Body of pancreas (tissue), 4 donors: ENCODE results near the gene RALGAPA1. TPM values are rescaled to one million over a fixed set of nuclear protein-coding genes. Genes with fewer than 3 reads are reported as not detected.
"Not testable (repeated sequence)": the region's sequence is repeated elsewhere in the genome, so short reads cannot be mapped to it uniquely, and the experiment has no call there.

Source experiments
- ATAC-seq: fragments of 150-250 bp; one replicate; pipeline ENCODE4 v1.9.1; 2016
- DNase-seq, 4 donors: peaks; one replicate each; pipeline ENCODE4 v3.0.0-alpha.2; 2019
- H3K27ac ChIP-seq, 4 donors: fragments of 200-600 bp; sonication (generic); 1 replicate in 3 of 4; 2 replicates in 1 of 4; pipeline versions ENCODE4 v1.5.1 to v1.6.1; 2016 to 2019; ENCODE audit warnings: mild to moderate bottlenecking in 1 of 4, mixed read lengths in 1 of 4, moderate library complexity in 1 of 4
- H3K27me3 ChIP-seq, 2 donors: fragments of 200-600 bp; sonication (generic); one replicate each; pipeline ENCODE4 v1.6.0; 2016; ENCODE audit warnings: mild to moderate bottlenecking in 1 of 2
- H3K36me3 ChIP-seq, 2 donors: fragments of 200-600 bp; sonication (generic); replicated peaks in 1 of 2; 2 replicates each; pipeline ENCODE4 v1.5.1; 2016; ENCODE audit warnings: low read depth in 2 of 2; ENCODE audit not compliant: insufficient read depth in 1 of 2
- H3K4me1 ChIP-seq: fragments of 200-600 bp; sonication (generic); one replicate; pipeline ENCODE4 v1.6.0; 2016
- H3K4me3 ChIP-seq, 2 donors: fragments of 200-600 bp; sonication (generic); 1 replicate in 1 of 2; 2 replicates in 1 of 2; pipeline ENCODE4 v1.5.1; 2016 to 2019
- H3K9me3 ChIP-seq, 3 donors: fragments of 200-600 bp; sonication (generic); 1 replicate in 2 of 3; 2 replicates in 1 of 3; pipeline ENCODE4 v1.5.1; 2016
- POLR2A ChIP-seq, 3 donors: fragments of 450-650 bp; IDR thresholded peaks; one replicate each; pipeline ENCODE4 v1.6.1; 2016; ENCODE audit warnings: antibody characterized with exemption in 3 of 3, mild to moderate bottlenecking in 2 of 3
- WGBS, 2 donors: methylation state at CpG; one replicate each; pipeline ENCODE4 v1.1.5; 2017; 5-methylcytosine and 5-hydroxymethylcytosine counted together
- intact Hi-C: fragments of 100-400 bp; cut with DNase I; formaldehyde crosslinking; loops from one replicate; pipeline ENCODE4 v1.15.1; 2023
- total RNA-seq, 2 donors: library from RNA; depleted of rRNA; stranded (reverse); fragments of >200 nt; gene quantifications; one replicate each; pipeline ENCODE4 v1.1.0, GENCODE V29; 2016
- TF ChIP-seq, protein P1 (sequence below), 7 experiments: fragments of 450-650 bp in 4 of 7; fragments of 200-600 bp in 3 of 7; sonication (generic) in 3 of 7; IDR thresholded peaks; one replicate each; pipeline ENCODE4 v1.5.1; 2016 to 2019; ENCODE audit warnings: antibody characterized with exemption in 7 of 7

The RALGAPA1 gene
- total RNA-seq, 2 donors from 2014 or later, result 34.9 to 48.8 TPM

DNA sequence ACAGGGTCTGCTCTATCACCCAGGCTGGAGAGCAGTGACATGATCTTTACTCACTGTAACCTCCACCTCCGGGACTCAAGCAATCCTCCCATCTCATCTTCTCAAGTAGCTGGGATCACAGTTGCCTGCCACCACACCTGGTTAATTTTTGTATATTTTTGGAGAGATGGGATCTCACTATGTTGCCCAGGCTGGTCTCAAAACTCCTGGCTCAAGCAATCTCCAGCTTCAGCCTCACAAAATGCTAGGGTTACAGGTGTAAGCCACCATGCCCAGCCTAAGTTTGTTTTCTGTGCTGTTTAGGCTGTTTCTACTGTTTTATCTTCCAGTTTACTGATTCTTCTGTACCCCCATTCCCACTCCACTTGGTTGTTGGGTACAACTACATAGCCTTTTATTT is 208.8 kb downstream of the RALGAPA1 start:
- intact Hi-C loops, result no loop called here
- no peaks in the 10 kb centered on the region for H3K4me1 ChIP-seq
- 100% methylated on average over 1 of the region's 1 CpG for WGBS, 2 donors
- H3K9me3 ChIP-seq, result no peaks in the 10 kb centered on the region
- no peak overlapping the region for H3K4me3 ChIP-seq
- DNase-seq, result no peak
- H3K27me3 ChIP-seq, result no peaks in the 10 kb centered on the region
- peaks cover 0 to 5% of the 10 kb centered on the region in 2 donors for H3K36me3 ChIP-seq
- TF ChIP-seq POLR2A (IDR thresholded peaks at IDR 0.05), result no peak
- TF ChIP-seq, protein P1, sequence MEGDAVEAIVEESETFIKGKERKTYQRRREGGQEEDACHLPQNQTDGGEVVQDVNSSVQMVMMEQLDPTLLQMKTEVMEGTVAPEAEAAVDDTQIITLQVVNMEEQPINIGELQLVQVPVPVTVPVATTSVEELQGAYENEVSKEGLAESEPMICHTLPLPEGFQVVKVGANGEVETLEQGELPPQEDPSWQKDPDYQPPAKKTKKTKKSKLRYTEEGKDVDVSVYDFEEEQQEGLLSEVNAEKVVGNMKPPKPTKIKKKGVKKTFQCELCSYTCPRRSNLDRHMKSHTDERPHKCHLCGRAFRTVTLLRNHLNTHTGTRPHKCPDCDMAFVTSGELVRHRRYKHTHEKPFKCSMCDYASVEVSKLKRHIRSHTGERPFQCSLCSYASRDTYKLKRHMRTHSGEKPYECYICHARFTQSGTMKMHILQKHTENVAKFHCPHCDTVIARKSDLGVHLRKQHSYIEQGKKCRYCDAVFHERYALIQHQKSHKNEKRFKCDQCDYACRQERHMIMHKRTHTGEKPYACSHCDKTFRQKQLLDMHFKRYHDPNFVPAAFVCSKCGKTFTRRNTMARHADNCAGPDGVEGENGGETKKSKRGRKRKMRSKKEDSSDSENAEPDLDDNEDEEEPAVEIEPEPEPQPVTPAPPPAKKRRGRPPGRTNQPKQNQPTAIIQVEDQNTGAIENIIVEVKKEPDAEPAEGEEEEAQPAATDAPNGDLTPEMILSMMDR (IDR thresholded peaks at IDR 0.05), result no peak
- ATAC-seq, result no peak
- no peak overlapping the region for H3K27ac ChIP-seq

DNA sequence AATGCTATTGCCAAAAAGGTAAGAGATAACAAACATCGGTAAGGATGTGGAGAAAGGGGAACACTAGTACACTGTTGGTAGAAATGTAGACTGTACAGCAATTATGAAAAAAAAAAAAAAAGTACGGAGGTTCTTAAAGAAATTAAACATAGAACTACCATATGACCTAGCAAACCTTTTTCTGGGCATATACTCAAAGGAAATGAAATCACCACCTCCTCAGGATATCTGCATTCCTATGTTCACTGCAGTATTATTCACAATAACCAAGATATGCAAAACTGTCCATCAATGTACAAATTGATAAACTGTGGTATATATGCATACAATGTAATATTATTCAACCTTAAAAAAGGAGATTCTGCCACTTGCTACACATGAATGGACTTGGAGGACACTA is 214.5 kb downstream of the RALGAPA1 start:
- H3K27ac ChIP-seq, result no peak overlapping the region
- intact Hi-C loops, result no loop called here
- no peak overlapping the region for H3K4me3 ChIP-seq
- H3K4me1 ChIP-seq, result no peaks in the 10 kb centered on the region
- ATAC-seq, result no peak
- no peaks in the 10 kb centered on the region for H3K9me3 ChIP-seq
- H3K36me3 ChIP-seq, result no peaks in the 10 kb centered on the region
- DNase-seq, result no peak
- WGBS, 2 donors, result 92 to 95% methylated on average over 2 of the region's 2 CpGs
- no peak for TF ChIP-seq POLR2A (IDR thresholded peaks at IDR 0.05)
- TF ChIP-seq, protein P1 (IDR thresholded peaks at IDR 0.05), result no peak
- no peaks in the 10 kb centered on the region for H3K27me3 ChIP-seq

DNA sequence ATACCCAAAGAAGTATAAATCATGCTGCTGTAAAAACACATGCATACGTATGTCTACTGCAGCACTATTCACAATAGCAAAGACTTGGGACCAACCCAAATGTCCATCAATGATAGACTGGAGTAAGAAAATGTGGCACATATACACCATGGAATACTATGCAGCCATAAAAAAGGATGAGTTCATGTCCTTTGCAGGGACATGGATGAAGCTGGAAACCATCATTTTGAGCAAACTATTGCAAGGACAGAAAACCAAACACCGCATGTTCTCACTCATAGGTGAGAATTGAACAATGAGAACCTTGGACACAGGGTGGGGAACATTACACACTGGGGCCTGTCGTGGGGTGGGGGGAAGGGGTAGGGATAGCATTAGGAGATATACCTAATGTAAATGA is 221.7 kb downstream of the RALGAPA1 start:
- intact Hi-C loops, H3K9me3 ChIP-seq, H3K27me3 ChIP-seq, ATAC-seq, H3K36me3 ChIP-seq, H3K27ac ChIP-seq, DNase-seq, H3K4me1 ChIP-seq, H3K4me3 ChIP-seq: not testable (repeated sequence)
- 95 to 98% methylated on average over 3 of the region's 3 CpGs for WGBS, 2 donors

DNA sequence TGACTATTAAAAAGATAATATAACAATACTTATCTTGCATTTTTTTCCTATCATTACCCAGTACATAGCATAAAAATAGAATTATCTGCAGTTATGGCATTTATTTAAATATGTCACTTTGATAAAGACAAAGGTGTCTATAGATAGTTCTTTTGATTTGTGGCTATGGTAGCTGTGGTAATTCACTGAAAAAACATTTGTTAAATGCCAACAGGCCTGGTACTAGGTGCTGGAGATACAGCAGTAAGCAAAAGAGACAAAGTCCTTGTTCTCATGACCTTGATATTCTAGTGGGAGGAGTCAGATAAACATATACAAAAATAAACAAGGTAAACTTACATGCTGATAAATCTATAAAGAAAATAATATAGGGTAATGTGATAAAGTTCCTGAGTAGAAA is 230.5 kb downstream of the RALGAPA1 start:
- H3K4me1 ChIP-seq, result no peaks in the 10 kb centered on the region
- no peak for DNase-seq
- no peak overlapping the region for H3K4me3 ChIP-seq
- ATAC-seq, result no peak
- no peaks in the 10 kb centered on the region for H3K9me3 ChIP-seq
- H3K27me3 ChIP-seq, result no peaks in the 10 kb centered on the region
- H3K36me3 ChIP-seq, result no peaks in the 10 kb centered on the region
- H3K27ac ChIP-seq, result no peak overlapping the region
- intact Hi-C loops, result no loop called here
- TF ChIP-seq POLR2A (IDR thresholded peaks at IDR 0.05), result no peak
- TF ChIP-seq, protein P1 (IDR thresholded peaks at IDR 0.05), result no peak

DNA sequence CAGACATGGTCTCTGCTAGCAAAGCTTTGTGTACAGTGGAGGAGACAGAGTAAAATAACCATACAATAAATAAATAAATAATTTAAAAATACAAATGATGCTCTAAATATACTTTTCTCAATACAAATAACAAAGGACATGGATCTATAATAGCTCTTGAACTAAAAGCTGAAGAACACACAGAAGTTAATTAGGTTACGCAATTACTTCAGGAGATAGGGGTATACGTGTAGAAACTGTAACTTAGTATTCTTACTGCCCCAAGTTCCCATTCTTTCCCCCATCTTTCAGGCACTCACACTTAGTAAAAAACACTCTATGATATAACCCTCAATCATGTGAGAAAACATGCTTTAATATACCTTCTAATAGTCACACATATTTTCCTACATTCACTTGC is 231.0 kb downstream of the RALGAPA1 start:
- 81 to 86% methylated on average over 2 of the region's 2 CpGs for WGBS, 2 donors
- ATAC-seq (no peak), DNase-seq (no peak)
- no peak overlapping the region for H3K27ac ChIP-seq
- no peak overlapping the region for H3K4me3 ChIP-seq
- no peak for TF ChIP-seq POLR2A (IDR thresholded peaks at IDR 0.05)
- TF ChIP-seq, protein P1 (IDR thresholded peaks at IDR 0.05), result no peak
- no peaks in the 10 kb centered on the region for H3K9me3 ChIP-seq
- no peaks in the 10 kb centered on the region for H3K27me3 ChIP-seq
- H3K36me3 ChIP-seq, result no peaks in the 10 kb centered on the region
- intact Hi-C loops, result no loop called here
- H3K4me1 ChIP-seq, result no peaks in the 10 kb centered on the region
